Transverse colon (tissue), 3 donors: Measurements from ENCODE around the gene LIFR.

ENCODE experiments used
- EP300 ChIP-seq: sonication (generic); formaldehyde crosslinking; IDR thresholded peaks from one replicate; pipeline ENCODE4 v1.6.1; 2017; ENCODE audit warnings: antibody characterized with exemption, low read depth
- POLR2A ChIP-seq: fragments of 450-650 bp; IDR thresholded peaks from one replicate; pipeline ENCODE4 v1.6.1; 2016; ENCODE audit warnings: antibody characterized with exemption, mild to moderate bottlenecking, moderate library complexity
- TF ChIP-seq, protein P1 (sequence below), 5 experiments: fragments of 200-600 bp in 3 of 5; fragments of 450-650 bp in 2 of 5; sonication (generic) in 3 of 5; IDR thresholded peaks; 1 replicate in 2 of 5; 2 replicates in 3 of 5; pipeline ENCODE4 v1.5.1; 2016 to 2017; ENCODE audit warnings: antibody characterized with exemption in 5 of 5, inconsistent platforms in 3 of 5, mild to moderate bottlenecking in 2 of 5, moderate library complexity in 1 of 5

DNA sequence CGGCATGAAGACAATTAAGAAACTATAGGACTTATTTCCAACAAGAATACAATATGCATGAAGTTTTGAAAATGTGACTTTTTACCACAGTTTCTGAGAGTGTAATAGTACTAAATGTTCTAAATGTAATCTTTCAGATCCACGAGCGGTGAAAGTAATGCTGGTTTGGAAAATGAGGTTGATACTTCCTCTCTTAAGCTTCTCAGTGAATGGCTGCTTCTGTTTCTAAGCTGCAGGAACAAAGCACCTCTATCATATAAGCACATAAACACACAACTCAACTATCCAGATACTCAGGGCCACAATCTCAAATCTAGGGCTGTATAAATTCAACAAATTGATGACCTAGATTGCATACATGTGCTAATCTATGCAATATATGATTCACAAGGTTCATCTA is 78.3 kb downstream of the LIFR start:
- TF ChIP-seq, protein P1, sequence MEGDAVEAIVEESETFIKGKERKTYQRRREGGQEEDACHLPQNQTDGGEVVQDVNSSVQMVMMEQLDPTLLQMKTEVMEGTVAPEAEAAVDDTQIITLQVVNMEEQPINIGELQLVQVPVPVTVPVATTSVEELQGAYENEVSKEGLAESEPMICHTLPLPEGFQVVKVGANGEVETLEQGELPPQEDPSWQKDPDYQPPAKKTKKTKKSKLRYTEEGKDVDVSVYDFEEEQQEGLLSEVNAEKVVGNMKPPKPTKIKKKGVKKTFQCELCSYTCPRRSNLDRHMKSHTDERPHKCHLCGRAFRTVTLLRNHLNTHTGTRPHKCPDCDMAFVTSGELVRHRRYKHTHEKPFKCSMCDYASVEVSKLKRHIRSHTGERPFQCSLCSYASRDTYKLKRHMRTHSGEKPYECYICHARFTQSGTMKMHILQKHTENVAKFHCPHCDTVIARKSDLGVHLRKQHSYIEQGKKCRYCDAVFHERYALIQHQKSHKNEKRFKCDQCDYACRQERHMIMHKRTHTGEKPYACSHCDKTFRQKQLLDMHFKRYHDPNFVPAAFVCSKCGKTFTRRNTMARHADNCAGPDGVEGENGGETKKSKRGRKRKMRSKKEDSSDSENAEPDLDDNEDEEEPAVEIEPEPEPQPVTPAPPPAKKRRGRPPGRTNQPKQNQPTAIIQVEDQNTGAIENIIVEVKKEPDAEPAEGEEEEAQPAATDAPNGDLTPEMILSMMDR (IDR thresholded peaks at IDR 0.05): no peak
- TF ChIP-seq POLR2A (no peak), EP300 (no peak)
